DND-41 (cell line): ENCODE data around the gene IRAK1BP1.

ENCODE experiments used
- EZH2 ChIP-seq: IDR thresholded peaks from 3 replicates; pipeline ENCODE4 v1.6.1; 2012; ENCODE audit warnings: borderline replicate concordance, low read depth, mild to moderate bottlenecking, moderate library complexity, low read length, inconsistent platforms; ENCODE audit not compliant: severe bottlenecking
- TF ChIP-seq, protein P1 (sequence below): IDR thresholded peaks from 2 replicates; pipeline ENCODE4 v1.5.1; 2012; ENCODE audit warnings: borderline replicate concordance, low read length, moderate library complexity, mild to moderate bottlenecking; ENCODE audit not compliant: poor library complexity, severe bottlenecking; ENCODE audit errors: extremely low read depth

- TF ChIP-seq, protein P1, sequence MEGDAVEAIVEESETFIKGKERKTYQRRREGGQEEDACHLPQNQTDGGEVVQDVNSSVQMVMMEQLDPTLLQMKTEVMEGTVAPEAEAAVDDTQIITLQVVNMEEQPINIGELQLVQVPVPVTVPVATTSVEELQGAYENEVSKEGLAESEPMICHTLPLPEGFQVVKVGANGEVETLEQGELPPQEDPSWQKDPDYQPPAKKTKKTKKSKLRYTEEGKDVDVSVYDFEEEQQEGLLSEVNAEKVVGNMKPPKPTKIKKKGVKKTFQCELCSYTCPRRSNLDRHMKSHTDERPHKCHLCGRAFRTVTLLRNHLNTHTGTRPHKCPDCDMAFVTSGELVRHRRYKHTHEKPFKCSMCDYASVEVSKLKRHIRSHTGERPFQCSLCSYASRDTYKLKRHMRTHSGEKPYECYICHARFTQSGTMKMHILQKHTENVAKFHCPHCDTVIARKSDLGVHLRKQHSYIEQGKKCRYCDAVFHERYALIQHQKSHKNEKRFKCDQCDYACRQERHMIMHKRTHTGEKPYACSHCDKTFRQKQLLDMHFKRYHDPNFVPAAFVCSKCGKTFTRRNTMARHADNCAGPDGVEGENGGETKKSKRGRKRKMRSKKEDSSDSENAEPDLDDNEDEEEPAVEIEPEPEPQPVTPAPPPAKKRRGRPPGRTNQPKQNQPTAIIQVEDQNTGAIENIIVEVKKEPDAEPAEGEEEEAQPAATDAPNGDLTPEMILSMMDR: no peak
- TF ChIP-seq EZH2: no peak
These were observed 28.9 kb downstream of the IRAK1BP1 start for GRCh38 chr6:78896227-78896626.
